Activated CD4-positive, alpha-beta T cell treated with anti-CD3 and anti-CD28 coated beads, Interleukin-2, amount 50 U/mL, for 24 hours (primary cell): Measurements from ENCODE around the gene EEF1AKMT1.

Source experiments
- DNase-seq, 2 donors: peaks; one replicate each; pipeline ENCODE4 v3.0.0-alpha.2; 2020; ENCODE audit warnings: low read depth in 1 of 2, low spot score in 1 of 2

The EEF1AKMT1 gene

GRCh38 chr13:20719783-20720182 lies 54.0 kb downstream of the EEF1AKMT1 start:
- DNase-seq, result no peak

DNA sequence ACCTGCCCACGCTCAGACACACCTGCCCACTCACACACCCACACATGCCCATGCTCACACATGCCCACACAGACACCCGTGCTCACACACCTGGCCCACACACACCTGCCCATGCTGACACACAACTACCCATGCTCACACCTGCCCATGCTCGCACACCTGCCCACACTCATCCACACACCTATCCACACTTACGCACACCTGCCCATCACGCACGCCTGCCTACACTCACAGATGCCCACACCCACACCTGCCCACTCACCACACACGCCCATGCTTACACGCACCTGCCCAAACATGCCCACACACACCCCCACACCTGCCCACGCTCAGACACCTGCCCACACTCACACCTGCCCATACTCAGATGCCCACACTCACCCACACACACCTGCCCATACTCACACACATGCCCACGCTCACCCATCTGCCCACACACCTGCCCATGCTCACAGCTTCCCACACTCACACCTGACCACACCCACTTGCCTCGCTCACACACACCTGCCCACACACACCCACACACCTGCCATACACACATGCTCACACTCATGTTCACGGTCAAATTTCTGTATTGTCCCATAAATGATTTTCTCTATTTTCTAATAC lies 54.7 kb downstream of the EEF1AKMT1 start:
- no peak for DNase-seq

GRCh38 chr13:20717581-20718542 lies 55.9 kb downstream of the EEF1AKMT1 start:
- no peak for DNase-seq

GRCh38 chr13:20716951-20717350 lies 56.8 kb downstream of the EEF1AKMT1 start:
- no peak for DNase-seq

DNA sequence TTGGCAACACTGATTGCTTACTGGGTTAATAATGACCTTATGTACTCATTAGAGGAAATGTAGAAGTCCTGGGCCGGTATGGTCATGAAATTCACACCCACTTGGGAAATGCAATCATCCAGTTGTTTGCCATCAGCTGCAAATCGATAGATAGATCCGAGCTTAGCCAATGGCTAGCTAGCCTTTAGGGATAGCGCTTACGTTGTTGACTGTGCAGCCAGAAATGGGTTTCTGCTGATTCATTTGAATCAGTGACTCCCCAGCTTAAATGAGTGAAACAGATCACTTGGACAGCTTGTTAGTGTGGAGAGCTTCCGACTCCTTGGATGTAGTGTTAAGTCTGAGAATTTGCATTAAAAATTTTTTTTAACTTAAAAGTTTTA lies 58.4 kb downstream of the EEF1AKMT1 start:
- DNase-seq, result no peak

DNA sequence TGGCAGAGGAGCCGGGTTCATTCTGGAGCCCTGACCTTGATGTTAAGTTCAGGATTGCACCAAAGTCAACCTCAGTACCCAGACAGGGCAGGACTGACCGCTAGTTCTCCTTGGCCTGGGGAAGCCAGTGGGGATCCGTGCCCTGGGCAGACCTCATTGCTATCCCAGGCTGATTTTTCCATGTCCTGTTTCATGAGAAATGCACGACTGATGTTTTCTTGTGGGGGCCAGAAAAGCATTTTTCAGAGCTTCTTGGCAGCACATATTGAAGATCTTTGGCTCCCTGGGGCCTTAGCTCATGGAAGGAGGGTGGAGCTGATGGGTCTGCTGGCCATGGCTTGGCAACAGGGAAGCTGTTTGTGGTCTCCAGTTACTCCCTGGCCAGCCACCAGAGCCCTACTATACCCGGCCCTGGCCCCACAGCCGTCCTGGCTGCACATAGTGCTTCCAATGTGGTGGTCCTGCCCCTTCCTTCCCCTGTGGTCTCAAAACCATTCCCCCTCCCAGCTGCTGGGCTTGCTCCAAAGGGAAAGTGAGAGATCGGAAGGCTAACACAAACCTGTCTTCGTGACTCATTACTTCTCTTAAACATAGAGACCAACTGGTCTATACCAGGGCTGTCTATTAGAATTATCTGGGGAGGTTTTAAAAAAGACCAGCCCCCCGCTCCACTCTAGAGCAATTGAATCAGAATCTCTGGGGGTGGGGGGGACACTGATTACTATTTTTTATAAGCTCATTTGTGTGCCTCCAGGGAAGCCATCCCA lies 59.0 kb downstream of the EEF1AKMT1 start:
- no peak for DNase-seq

GRCh38 chr13:20714161-20714560 lies 59.6 kb downstream of the EEF1AKMT1 start:
- DNase-seq, result no peak

GRCh38 chr13:20713751-20714150 lies 60.0 kb downstream of the EEF1AKMT1 start:
- DNase-seq, result no peak

- DNase-seq, result no peak
These were observed 60.8 kb downstream of the EEF1AKMT1 start for GRCh38 chr13:20713014-20713376.

DNA sequence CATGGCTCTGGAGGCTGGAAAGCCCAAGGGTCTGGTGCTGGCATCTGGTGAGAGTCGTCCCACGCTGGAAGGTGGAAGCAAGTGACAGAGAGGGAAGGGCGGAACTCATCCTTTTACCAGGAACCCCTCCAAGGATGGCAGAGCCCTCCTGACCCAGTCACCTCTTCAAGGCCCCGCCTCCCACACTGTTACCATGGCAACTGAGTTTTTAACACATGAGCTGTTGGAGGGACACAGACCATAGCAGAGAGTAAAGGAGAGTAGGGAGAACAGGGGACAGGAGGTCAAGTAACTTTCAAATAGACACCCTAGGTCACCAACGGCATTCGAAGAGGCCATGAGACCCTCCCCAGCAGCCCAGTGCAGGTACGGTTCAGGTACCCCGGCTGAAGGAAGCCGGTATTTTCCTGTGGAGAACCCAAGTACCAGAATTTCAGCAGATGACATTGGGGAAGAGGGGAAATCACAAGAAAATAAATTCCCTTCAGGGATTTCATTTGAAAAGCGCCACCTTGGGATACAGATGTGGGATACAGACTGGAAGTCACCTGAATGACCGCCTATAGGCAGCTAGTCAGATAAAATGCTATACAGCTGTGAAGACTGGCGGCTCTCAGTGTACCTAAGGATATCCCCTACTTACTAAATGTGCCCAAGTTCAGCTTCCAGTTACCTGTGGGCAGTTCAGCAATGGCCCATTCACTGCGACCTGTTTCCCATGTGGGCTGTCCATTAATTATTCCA lies 62.3 kb downstream of the EEF1AKMT1 start:
- no peak for DNase-seq

DNA sequence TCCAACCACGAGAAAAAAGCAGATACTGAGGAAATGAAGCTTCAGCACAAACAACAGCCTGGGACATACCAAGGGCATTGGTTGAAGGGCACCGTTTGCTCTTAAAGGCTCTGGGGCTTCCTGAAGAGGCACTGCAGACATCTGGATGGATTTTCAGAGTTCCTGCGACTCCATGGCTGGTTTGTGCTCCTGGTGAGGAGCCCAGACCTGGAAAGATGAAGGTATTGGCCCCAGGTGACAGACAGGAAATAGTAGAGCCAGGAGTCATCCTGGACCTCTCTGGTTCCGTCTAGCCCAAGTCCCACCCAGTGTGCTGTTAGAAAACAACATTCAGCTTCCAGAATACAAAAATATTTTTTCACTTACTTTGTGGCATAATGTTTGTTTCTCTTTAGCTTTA lies 64.0 kb downstream of the EEF1AKMT1 start:
- no peak for DNase-seq

DNA sequence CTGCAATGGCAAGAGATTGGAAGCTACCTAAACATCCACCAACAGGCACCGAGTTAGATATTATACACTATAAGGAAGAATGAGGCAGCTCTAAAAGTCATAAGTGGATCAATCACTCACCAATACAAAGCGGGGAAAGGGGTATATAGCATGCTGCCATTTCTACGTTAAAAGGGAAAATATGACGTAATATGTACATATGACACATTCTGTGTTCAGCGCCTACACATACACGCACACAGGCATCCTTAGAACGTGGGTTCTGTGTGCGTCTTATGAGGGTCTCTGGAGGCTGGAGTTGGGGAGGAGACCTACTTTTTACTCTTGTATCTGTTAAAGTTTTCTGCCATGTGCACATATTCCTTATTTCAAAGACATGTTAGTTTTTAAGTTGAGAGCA lies 64.4 kb downstream of the EEF1AKMT1 start:
- no peak for DNase-seq

- no peak for DNase-seq
These were observed 65.5 kb downstream of the EEF1AKMT1 start for GRCh38 chr13:20708216-20708615.

GRCh38 chr13:20706661-20707060 lies 67.1 kb downstream of the EEF1AKMT1 start:
- no peak for DNase-seq

DNA sequence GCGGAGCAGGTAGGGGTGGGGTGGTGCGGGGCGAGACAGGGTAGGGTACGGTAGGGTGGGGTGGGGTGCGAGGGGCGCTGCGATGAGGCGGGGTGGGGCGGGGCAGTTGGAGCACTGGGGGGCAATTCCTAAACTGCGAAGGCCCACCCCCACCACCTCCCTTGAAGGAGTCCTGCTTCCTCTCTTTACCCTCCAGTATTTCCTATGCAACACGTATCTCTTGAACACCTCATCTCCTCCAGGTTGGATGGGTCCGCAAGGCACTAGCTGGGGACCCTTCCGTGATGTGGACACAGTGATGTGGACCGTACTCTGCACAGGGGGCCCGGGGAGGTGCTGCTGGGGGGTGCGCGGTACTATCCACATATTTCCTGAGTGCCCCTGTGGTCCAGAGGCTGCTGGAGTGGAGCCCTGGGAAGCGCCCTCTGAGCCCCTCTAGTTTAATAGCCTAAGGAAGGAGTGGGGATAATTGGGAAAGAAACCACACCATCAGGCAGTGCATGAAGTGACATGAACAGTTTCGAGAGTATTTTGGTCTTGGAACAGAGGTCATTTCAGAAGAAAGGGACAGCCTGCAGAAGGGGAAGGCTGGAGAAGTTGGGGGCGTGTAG lies 69.2 kb downstream of the EEF1AKMT1 start:
- DNase-seq, result no peak

DNA sequence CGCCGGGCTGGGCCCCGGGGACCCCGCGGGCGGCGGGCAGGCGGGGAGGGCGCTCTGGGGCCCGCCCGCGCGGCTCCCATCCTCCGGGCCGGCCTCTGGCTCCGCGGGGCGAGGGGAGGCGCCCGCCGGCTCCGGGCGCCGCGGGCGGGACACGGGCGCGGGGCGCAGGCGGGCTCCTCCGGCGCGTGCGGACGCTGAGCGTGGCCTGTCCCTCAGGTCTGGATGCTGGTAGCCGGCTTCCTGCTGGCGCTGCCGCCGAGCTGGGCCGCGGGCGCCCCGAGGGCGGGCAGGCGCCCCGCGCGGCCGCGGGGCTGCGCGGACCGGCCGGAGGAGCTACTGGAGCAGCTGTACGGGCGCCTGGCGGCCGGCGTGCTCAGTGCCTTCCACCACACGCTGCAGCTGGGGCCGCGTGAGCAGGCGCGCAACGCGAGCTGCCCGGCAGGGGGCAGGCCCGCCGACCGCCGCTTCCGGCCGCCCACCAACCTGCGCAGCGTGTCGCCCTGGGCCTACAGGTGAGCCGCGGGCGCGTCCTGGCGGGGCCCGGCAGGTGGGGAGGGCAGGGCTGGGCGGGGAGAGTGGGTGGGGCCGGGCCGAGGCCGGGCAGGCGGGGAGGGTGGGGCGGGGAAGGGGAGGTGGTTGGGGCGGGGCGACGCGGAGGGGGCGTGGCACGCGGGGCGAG lies 69.8 kb downstream of the EEF1AKMT1 start:
- DNase-seq, result peak; percentile 58 to 66

DNA sequence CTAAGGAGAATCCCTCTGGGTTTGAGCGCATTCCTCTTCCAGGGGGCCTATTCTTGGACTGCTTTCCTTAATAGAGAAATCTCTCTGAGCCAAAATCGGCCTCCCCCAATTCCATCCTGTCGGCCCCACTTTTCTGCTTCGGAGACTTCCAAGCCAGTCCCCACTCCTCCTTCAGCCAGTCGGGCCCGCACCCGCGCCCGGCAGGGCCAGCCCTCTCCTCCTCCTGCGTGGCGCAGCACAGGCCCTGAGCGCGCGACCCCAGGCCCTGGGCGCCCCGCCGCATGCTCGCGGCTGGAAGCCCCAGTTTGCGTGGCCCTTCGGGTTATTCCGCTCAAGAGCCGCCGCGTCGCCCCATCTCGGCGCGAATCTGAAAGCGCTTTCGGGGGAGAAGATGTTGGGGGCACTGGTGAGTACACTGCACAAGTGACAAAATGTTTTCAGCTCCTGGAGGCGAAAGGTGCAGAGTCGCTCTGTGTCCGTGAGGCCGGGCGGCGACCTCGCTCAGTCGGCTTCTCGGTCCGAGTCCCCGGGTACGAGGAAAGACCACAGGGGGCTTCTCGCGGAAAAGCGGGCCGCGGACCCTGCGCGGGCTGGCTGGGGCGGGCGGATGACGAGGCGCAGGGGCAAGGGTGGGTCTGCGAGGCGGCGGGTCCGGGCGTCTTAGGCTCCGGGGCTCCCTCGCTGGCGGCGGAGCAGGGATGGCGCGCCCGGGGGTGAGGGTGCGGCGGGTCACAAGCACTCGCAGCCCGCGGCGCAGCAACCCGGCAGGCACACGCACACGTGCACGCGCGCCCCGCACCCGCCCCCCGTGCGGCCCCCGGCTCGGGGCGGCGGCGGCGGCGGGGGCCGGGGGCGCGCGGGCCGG lies 70.6 kb downstream of the EEF1AKMT1 start, which contains the start of gene IL17D:
Gene IL17D, plus strand, starts transcription at position 785 of the 865 bp plus-strand sequence. CDS start 303 bp downstream, outside the sequence.
- peak in 1 of 2 donors; percentile 16 for DNase-seq

DNA sequence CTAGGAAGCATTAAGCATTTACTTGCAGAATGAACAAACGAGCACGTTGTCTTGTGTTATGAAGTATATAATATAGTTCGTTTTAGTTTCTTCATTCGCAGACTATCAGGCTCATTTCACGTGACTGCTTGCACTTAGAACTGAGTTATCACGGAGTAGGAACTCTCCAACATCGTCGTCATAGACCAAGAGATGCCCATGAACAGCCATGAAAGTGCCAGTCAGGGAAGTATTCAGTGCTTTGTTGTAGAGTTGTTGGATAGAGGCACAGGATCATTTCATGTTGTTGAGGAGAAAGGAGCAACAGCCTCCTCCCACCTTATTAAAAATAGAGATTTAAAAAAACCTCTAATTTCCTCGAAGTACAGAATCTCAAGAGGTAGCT lies 71.2 kb downstream of the EEF1AKMT1 start:
- no peak for DNase-seq

GRCh38 chr13:20701461-20701860 lies 72.3 kb downstream of the EEF1AKMT1 start:
- DNase-seq, result no peak
